Activated CD8-positive, alpha-beta memory T cell treated with anti-CD3 and anti-CD28 coated beads, Interleukin-2, amount 10 ng/mL, durations not matched to agents 7 days and 5 days (primary cell): ENCODE measurements around the gene FRMD4A. TPM values are rescaled to one million over a fixed set of nuclear protein-coding genes. Genes with fewer than 3 reads are reported as not detected.
"Not testable (repeated sequence)": the region's sequence is repeated elsewhere in the genome, so short reads cannot be mapped to it uniquely, and the experiment has no call there.

ENCODE experiments used
- ATAC-seq: fragments of 150-1000 bp; cut with Tn5 transposase; one replicate; pipeline ENCODE4 v1.10.0; 2021; ENCODE audit warnings: moderate library complexity
- CTCF ChIA-PET: fragments of 350-600 bp; sonication (Branson Sonifier 250); formaldehyde crosslinking; loops from one replicate; lab custom pipeline; 2021; ENCODE audit warnings: antibody characterized with exemption; lab: Charles Lee
- DNase-seq: peaks from one replicate; pipeline ENCODE4 v3.0.0-alpha.2; 2020
- H3K27ac Mint-ChIP-seq: one replicate; pipeline ENCODE4 v1.8.0; 2021; ENCODE audit warnings: mild to moderate bottlenecking, mixed read lengths
- H3K27me3 Mint-ChIP-seq: one replicate; pipeline ENCODE4 v1.8.0; 2021; ENCODE audit warnings: mixed read lengths
- H3K36me3 Mint-ChIP-seq: one replicate; pipeline ENCODE4 v1.8.0; 2021; ENCODE audit warnings: mild to moderate bottlenecking, mixed read lengths
- H3K4me1 Mint-ChIP-seq: one replicate; pipeline ENCODE4 v1.8.0; 2021; ENCODE audit warnings: mixed read lengths
- H3K4me3 Mint-ChIP-seq: one replicate; pipeline ENCODE4 v1.8.0; 2021; ENCODE audit warnings: mild to moderate bottlenecking, moderate library complexity, mixed read lengths
- H3K9me3 Mint-ChIP-seq: one replicate; pipeline ENCODE4 v1.8.0; 2022; ENCODE audit warnings: low read depth, mixed read lengths
- total RNA-seq, 2 experiments: library from RNA; stranded (reverse); gene quantifications; one replicate each; pipeline ENCODE4 v1.2.3, GENCODE V29; 2021

FRMD4A gene
- total RNA-seq, 2 experiments from 2014 or later: 0.09 to 1.2 TPM

- H3K36me3 Mint-ChIP-seq, H3K4me1 Mint-ChIP-seq, H3K27ac Mint-ChIP-seq, ATAC-seq, H3K9me3 Mint-ChIP-seq, DNase-seq, CTCF ChIA-PET, H3K4me3 Mint-ChIP-seq: not testable (repeated sequence)
- H3K27me3 Mint-ChIP-seq: peaks cover 15% of the 10 kb centered on the region
Measured at GRCh38 chr10:13767148-13767547, 563.6 kb downstream of the FRMD4A start.

DNA sequence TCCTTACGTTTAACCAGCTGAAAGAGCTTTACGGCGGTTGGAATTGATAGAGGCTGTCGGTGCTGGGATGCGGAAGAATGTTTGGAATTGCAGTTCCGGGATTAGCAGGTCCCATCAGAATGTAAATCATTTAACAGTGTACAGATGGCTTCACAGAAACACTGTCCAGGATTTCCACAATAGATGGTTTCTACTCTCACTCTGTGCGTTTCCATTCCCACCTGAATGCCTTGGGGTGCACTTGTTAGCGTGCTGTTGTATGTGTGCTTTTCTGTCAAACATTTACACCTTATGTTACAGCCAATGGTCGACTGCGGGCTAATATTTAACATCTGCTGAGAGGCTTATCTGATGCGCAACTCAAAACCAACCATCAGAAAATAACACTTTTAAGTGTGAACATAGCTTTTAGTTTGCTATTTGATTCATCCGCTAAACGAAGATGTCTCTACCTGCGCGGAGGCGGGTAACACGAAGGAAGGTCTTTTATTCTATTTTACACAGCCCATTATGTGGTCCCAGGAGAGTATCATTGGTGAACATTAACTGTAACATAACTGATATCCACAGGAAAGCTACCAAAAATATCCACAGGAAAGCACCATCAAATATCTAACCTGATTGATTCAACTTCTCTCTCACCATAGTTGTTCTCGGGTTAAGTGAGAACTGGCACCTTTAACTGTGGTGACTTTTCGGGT lies 564.9 kb downstream of the FRMD4A start:
- DNase-seq (no peak), ATAC-seq (no peak)
- no peaks in the 10 kb centered on the region for H3K9me3 Mint-ChIP-seq
- no peak overlapping the region for H3K4me3 Mint-ChIP-seq
- no peak overlapping the region for H3K27ac Mint-ChIP-seq
- H3K27me3 Mint-ChIP-seq: peaks cover 15% of the 10 kb centered on the region
- H3K36me3 Mint-ChIP-seq: no peaks in the 10 kb centered on the region
- CTCF ChIA-PET: no interaction called here
- H3K4me1 Mint-ChIP-seq: no peaks in the 10 kb centered on the region

- ATAC-seq: no peak
- H3K27me3 Mint-ChIP-seq: peaks cover 9% of the 10 kb centered on the region
- H3K36me3 Mint-ChIP-seq: no peaks in the 10 kb centered on the region
- H3K4me1 Mint-ChIP-seq: peaks cover 10% of the 10 kb centered on the region
- no peaks in the 10 kb centered on the region for H3K9me3 Mint-ChIP-seq
- CTCF ChIA-PET: interaction anchor here (1.1 kb wide), 1 partner anchor 16 kb away, joined by 5 read pairs; no protein-coding TSS in a partner anchor
- H3K27ac Mint-ChIP-seq: no peak overlapping the region
- DNase-seq: no peak
- no peak overlapping the region for H3K4me3 Mint-ChIP-seq
Measured at GRCh38 chr10:13761490-13762091, 569.1 kb downstream of the FRMD4A start.

- H3K27ac Mint-ChIP-seq: no peak overlapping the region
- DNase-seq (no peak), ATAC-seq (no peak)
- H3K36me3 Mint-ChIP-seq: no peaks in the 10 kb centered on the region
- peaks cover 10% of the 10 kb centered on the region for H3K27me3 Mint-ChIP-seq
- no peaks in the 10 kb centered on the region for H3K9me3 Mint-ChIP-seq
- H3K4me1 Mint-ChIP-seq: peaks cover 10% of the 10 kb centered on the region
- H3K4me3 Mint-ChIP-seq: no peak overlapping the region
- CTCF ChIA-PET: no interaction called here
Measured at GRCh38 chr10:13759168-13759567, 571.6 kb downstream of the FRMD4A start.

- CTCF ChIA-PET: no interaction called here
- Mint-ChIP-seq H3K27me3 (peaks cover 11% of the 10 kb centered on the region), H3K9me3 (no peaks in the 10 kb centered on the region), H3K4me1 (peaks cover 10% of the 10 kb centered on the region), H3K27ac (no peak overlapping the region), H3K4me3 (no peak overlapping the region), H3K36me3 (no peaks in the 10 kb centered on the region)
- DNase-seq: no peak
- ATAC-seq: no peak
Measured at GRCh38 chr10:13758756-13759155, 572.0 kb downstream of the FRMD4A start.

DNA sequence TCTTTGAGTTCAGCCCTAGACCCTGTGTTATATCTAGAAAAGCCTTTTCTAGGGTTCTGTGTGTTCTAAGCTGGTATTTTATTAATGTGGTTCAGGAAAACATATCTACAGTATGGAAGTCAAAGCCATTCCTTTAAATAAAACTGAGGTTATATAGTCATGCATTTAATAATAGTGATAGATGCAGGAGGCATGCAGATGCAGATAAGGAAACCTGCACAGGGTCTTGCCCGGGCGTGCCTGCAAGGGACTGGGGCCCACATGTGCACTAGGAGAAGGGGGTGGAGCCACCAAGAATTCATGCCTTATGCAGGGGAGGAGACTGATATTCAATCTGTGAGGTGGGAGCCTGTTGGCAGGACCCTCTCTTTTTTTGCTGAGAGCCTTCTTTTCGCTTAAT lies 572.4 kb downstream of the FRMD4A start:
- Mint-ChIP-seq H3K4me1 (peaks cover 10% of the 10 kb centered on the region), H3K27me3 (peaks cover 11% of the 10 kb centered on the region), H3K27ac (no peak overlapping the region), H3K9me3 (no peaks in the 10 kb centered on the region), H3K4me3 (no peak overlapping the region), H3K36me3 (no peaks in the 10 kb centered on the region)
- DNase-seq (no peak), ATAC-seq (no peak)
- CTCF ChIA-PET: no interaction called here

GRCh38 chr10:13754277-13754676 lies 576.4 kb downstream of the FRMD4A start:
- Mint-ChIP-seq H3K4me1 (peaks cover 10% of the 10 kb centered on the region), H3K9me3 (no peaks in the 10 kb centered on the region), H3K27ac (no peak overlapping the region), H3K36me3 (no peaks in the 10 kb centered on the region), H3K27me3 (peaks cover 29% of the 10 kb centered on the region), H3K4me3 (no peak overlapping the region)
- ATAC-seq (no peak), DNase-seq (no peak)
- CTCF ChIA-PET: no interaction called here

GRCh38 chr10:13751191-13751764 lies 579.4 kb downstream of the FRMD4A start:
- Mint-ChIP-seq H3K4me3 (no peak overlapping the region), H3K27me3 (peaks cover 35% of the 10 kb centered on the region), H3K36me3 (no peaks in the 10 kb centered on the region), H3K27ac (no peak overlapping the region), H3K4me1 (no peaks in the 10 kb centered on the region), H3K9me3 (no peaks in the 10 kb centered on the region)
- DNase-seq (no peak), ATAC-seq (no peak)
- CTCF ChIA-PET: no interaction called here

DNA sequence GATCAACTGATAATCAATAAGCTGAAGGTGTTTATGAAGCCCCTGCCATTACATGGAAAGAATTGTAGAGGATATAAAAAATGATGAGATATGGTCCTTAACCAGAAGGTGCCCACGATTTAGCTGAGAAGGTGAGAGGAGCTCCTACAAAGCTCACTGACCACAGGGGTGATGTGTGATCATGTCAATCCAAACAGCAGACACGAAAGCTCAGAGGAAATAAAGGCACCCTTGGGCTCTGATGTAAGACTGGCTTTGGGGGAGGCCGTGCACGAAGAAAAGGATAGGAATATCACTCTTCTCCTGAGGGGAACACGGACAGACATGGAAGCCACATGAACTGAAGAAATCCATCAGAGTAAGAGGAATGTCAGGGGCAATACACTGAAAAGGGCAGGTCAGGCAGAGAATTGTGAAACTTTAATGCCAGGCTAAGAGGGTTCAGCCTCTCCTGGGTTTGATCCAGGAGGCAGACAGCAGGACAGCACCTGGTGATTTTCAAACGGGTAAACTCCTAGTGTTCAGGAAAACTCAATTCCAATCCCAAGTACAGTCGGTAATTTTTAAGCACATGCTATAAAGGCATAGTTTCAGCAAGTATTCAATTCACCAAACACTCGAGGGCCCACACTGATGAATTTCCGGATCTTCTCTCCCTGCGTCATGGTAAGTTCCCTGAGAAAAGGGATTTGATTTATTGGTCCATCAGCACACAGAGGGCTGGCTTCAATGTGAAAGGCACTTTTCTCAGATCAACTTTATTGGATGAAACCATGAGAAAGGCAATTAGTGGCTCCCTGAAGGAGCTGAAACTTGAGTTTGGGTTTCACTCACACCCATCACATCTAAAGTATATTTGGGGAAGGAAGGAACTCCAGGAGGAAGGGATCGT lies 580.2 kb downstream of the FRMD4A start:
- Mint-ChIP-seq H3K27ac (no peak overlapping the region), H3K4me1 (no peaks in the 10 kb centered on the region), H3K27me3 (peaks cover 38% of the 10 kb centered on the region), H3K36me3 (no peaks in the 10 kb centered on the region), H3K9me3 (no peaks in the 10 kb centered on the region), H3K4me3 (no peak overlapping the region)
- CTCF ChIA-PET: no interaction called here
- DNase-seq (no peak), ATAC-seq (no peak)

- CTCF ChIA-PET: no interaction called here
- Mint-ChIP-seq H3K9me3 (no peaks in the 10 kb centered on the region), H3K4me1 (peaks cover 6% of the 10 kb centered on the region), H3K27me3 (peaks cover 38% of the 10 kb centered on the region), H3K27ac (no peak overlapping the region), H3K36me3 (no peaks in the 10 kb centered on the region), H3K4me3 (no peak overlapping the region)
- ATAC-seq (no peak), DNase-seq (no peak)
Measured at GRCh38 chr10:13745271-13745670, 585.5 kb downstream of the FRMD4A start.

DNA sequence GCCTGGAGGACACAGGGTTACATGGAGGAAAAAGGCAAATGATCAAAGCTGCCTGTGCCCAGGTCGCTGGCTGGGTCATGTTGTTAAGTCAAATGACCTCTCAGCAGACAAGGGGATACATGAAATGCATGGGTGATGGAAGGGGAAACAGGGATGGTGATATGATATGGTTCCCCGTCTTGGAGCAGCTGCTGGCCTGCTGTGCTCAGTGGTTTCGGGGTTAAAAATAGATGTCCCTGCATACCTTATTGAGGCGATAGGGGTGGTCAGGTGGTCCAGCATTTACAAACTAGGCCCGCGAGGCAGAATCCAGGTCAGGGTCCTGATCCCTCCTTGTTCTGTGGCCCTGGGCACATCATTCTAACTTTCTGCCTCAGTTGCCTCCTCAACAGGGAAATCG lies 586.8 kb downstream of the FRMD4A start:
- Mint-ChIP-seq H3K36me3 (no peaks in the 10 kb centered on the region), H3K4me3 (no peak overlapping the region), H3K9me3 (no peaks in the 10 kb centered on the region), H3K27ac (no peak overlapping the region), H3K4me1 (peaks cover 6% of the 10 kb centered on the region), H3K27me3 (peaks cover 33% of the 10 kb centered on the region)
- CTCF ChIA-PET: no interaction called here
- ATAC-seq (no peak), DNase-seq (no peak)

DNA sequence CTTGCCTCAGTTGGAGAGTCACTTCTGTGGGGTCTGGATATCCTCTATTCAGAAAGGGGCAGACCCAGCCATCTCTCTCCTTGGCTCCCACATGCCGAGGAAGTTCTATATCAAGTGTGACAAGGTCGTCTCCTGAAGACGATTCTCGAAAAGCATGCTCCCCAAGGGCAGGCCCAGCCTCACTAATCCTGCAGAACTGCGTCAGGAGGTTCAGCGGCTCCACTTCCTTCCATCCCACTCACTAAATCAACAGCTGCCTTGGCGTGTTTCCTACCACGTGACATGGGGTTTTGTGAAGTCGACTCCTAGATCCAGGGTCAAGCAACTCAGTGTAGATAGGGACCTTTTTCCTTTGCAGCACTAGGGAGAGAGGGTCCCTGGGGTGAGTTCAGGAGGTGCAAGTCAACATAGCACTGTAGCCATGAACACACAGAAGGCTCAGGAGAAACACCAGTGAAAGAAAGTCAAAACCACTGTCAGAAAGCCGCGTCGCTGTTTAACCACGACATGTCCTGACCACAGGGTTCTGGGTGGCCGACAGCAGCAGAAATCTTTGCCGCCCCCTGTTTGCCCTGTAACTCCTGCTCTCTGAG lies 587.5 kb downstream of the FRMD4A start:
- CTCF ChIA-PET: no interaction called here
- Mint-ChIP-seq H3K9me3 (no peaks in the 10 kb centered on the region), H3K4me1 (peaks cover 6% of the 10 kb centered on the region), H3K27ac (no peak overlapping the region), H3K4me3 (no peak overlapping the region), H3K36me3 (no peaks in the 10 kb centered on the region), H3K27me3 (peaks cover 32% of the 10 kb centered on the region)
- ATAC-seq: no peak
- no peak for DNase-seq

DNA sequence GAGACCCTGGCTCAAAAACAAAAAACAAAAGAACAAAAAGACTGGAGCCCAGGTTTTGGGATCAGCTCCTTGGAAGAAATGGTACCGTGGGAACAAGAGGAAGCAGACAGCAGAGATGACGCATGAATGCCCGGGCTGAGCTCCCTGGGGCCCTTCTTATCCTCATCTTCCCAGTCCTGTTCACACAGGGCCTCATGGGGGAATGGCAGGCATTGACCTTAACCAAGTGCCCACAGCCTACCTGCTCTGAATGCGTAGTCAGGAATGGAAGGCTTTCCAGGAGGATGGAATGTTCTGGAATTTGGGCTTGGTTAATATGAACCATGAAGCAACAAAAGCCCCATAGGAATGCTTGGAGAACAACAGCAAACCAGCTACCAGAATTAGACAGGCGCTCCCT lies 589.3 kb downstream of the FRMD4A start:
- H3K4me3 Mint-ChIP-seq: no peak overlapping the region
- CTCF ChIA-PET: no interaction called here
- ATAC-seq: no peak
- H3K27me3 Mint-ChIP-seq: peaks cover 38% of the 10 kb centered on the region
- H3K27ac Mint-ChIP-seq: no peak overlapping the region
- H3K36me3 Mint-ChIP-seq: no peaks in the 10 kb centered on the region
- H3K9me3 Mint-ChIP-seq: no peaks in the 10 kb centered on the region
- DNase-seq: no peak
- peaks cover 6% of the 10 kb centered on the region for H3K4me1 Mint-ChIP-seq
